Measurements from ENCODE around the gene CREB5. TPM values are rescaled to one million over a fixed set of nuclear protein-coding genes. Genes with fewer than 3 reads are reported as not detected.

CREB5 gene
- total and polyA plus RNA-seq, 2 experiments from 2014 or later = 2.4 to 4.4 TPM

GRCh38 chr7:28718055-28718481, 305.8 kb downstream of the CREB5 start:
- Mint-ChIP-seq H3K4me3 (no peak overlapping the region), H3K36me3 (ENCODE audit: low read depth) (no peaks in the 10 kb centered on the region), H3K9me3 (no peaks in the 10 kb centered on the region), H3K27me3 (ENCODE audit: insufficient read depth, low read depth, poor library complexity) (no peaks in the 10 kb centered on the region), H3K4me1 (no peaks in the 10 kb centered on the region), H3K27ac (no peak overlapping the region)
- DNase-seq (ENCODE audit: low spot score) (no peak), ATAC-seq (no peak)
- H3F3A ChIP-seq (replicated peaks; ENCODE audit: low read depth) = no peaks in the 10 kb centered on the region
- H3K4me1 ChIP-seq (ENCODE audit: insufficient read depth) = no peaks in the 10 kb centered on the region
- H2AFZ ChIP-seq = no peak overlapping the region; the same call in 1 of the 2 replicates
- H4K20me1 ChIP-seq (replicated peaks; ENCODE audit: insufficient read depth) = no peaks in the 10 kb centered on the region
- TF ChIP-seq ZNF462 (CRISPR knock-in tag; IDR thresholded peaks at IDR 0.05) (no peak), POLR2AphosphoS5 (IDR thresholded peaks at IDR 0.05; ENCODE audit: low read depth) (no peak), ETS1 (IDR thresholded peaks at IDR 0.05) (no peak), CREB1 (CRISPR knock-in tag; IDR thresholded peaks at IDR 0.05; ENCODE audit: low read depth) (no peak), EZH2 (IDR thresholded peaks at IDR 0.05; ENCODE audit: low read depth, unreplicated experiment) (no peak), JUNB (IDR thresholded peaks at IDR 0.05; ENCODE audit: unreplicated experiment) (no peak), EZH2phosphoT487 (IDR thresholded peaks at IDR 0.05; ENCODE audit: unreplicated experiment) (no peak), ZNF114 (CRISPR knock-in tag; IDR thresholded peaks at IDR 0.05) (no peak), NANOG (IDR thresholded peaks at IDR 0.05; ENCODE audit: borderline replicate concordance) (no peak), CTCF (conservative IDR thresholded peaks at IDR 0.05; ENCODE audit: low read depth in 2 of 2) (no peak)
- H3K4me2 ChIP-seq = no peak overlapping the region
- no peaks in the 10 kb centered on the region for H3K27me3 ChIP-seq (ENCODE audit: insufficient read depth)
- H3K79me2 ChIP-seq (replicated peaks; ENCODE audit: insufficient read depth) = no peaks in the 10 kb centered on the region
- no peaks in the 10 kb centered on the region for H3K9me2 ChIP-seq (ENCODE audit: insufficient read depth)
- no peak overlapping the region for H3K4me3 ChIP-seq
- H3K36me3 ChIP-seq (ENCODE audit: insufficient read depth) = no peaks in the 10 kb centered on the region
- no peak overlapping the region for H3K27ac ChIP-seq (ENCODE audit: low read depth)
